K562 (cell line): Measurements from ENCODE around the gene PTPRU. TPM values are rescaled to one million over a fixed set of nuclear protein-coding genes. Genes with fewer than 3 reads are reported as not detected.
A peak's percentile ranks its signal among the peaks of the same experiment; 100 is the strongest.

Experiments used
- ATAC-seq: fragments of 200-7000 bp; cut with Tn5 transposase; 3 replicates; pipeline ENCODE4 v1.9.1; 2020; ENCODE audit warnings: moderate library complexity
- BruUV-seq: library from RNA; stranded (reverse); fragments of 400-500 nt; replicated peaks from 2 replicates; lab custom pipeline; 2021; lab: Mats Ljungman, UMichigan
- CTCF ChIA-PET: fragments of 300-600 bp; formaldehyde crosslinking; extraction: SDS; loops from one replicate; lab custom pipeline; 2021; ENCODE audit warnings: low intra/inter-chr PET ratio; lab: Yijun Ruan, JAX
- POLR2A ChIA-PET: fragments of 300-600, 350-650 bp; sonication (Branson Sonifier 250); formaldehyde crosslinking; extraction: SDS; loops from one replicate; lab custom pipeline; 2021; ENCODE audit warnings: antibody characterized with exemption, inconsistent platforms; lab: Yijun Ruan, JAX
- DNase-seq, 4 experiments: peaks; one replicate each; pipeline versions ENCODE4 v3.0.0 to v3.0.0-alpha.2; 2011 to 2018; ENCODE audit warnings: low spot score in 3 of 4, mixed read lengths in 3 of 4; ENCODE audit errors: extremely low read depth in 1 of 4
- FAIRE-seq: peaks from 2 replicates; lab custom pipeline; 2011; peaks lifted over from hg19 to GRCh38; lab: Jason Lieb, UNC
- H2AFZ ChIP-seq: 2 replicates; pipeline ENCODE4 v1.6.0; 2011; ENCODE audit warnings: low read depth, low read length, control low read depth, inconsistent platforms
- H3K27ac ChIP-seq: fragments of 200-600 bp; 3 replicates; pipeline ENCODE4 v1.8.0; 2011; ENCODE audit warnings: low read depth, mild to moderate bottlenecking, control low read depth, inconsistent platforms, low read length, moderate library complexity, mixed read lengths; ENCODE audit errors: extremely low read depth
- H3K27me3 ChIP-seq, 2 experiments: fragments of 300-600 bp in 1 of 2; 2 replicates in 1 of 2; 3 replicates in 1 of 2; pipeline versions ENCODE4 v1.6.0 to v1.8.0; 2011; ENCODE audit warnings: inconsistent platforms in 2 of 2, low read length in 2 of 2, mild to moderate bottlenecking in 1 of 2, mixed read lengths in 1 of 2, moderate library complexity in 1 of 2; ENCODE audit not compliant: control insufficient read depth in 2 of 2, insufficient read depth in 2 of 2
- H3K36me3 ChIP-seq: fragments of 300-600 bp; 3 replicates; pipeline ENCODE4 v1.8.0; 2011; ENCODE audit warnings: mild to moderate bottlenecking, low read length, inconsistent platforms; ENCODE audit not compliant: control insufficient read depth, insufficient read depth
- H3K4me1 ChIP-seq, 2 experiments: fragments of 200-600 bp in 1 of 2; replicated peaks in 1 of 2; 2 replicates in 1 of 2; 3 replicates in 1 of 2; pipeline versions ENCODE4 v1.5.1 to v1.8.0; 2011; ENCODE audit warnings: inconsistent platforms in 2 of 2, low read length in 2 of 2, mild to moderate bottlenecking in 1 of 2, mixed read lengths in 1 of 2, moderate library complexity in 1 of 2; ENCODE audit not compliant: control insufficient read depth in 2 of 2, insufficient read depth in 2 of 2
- H3K4me2 ChIP-seq: 2 replicates; pipeline ENCODE4 v1.6.1; 2011; ENCODE audit warnings: low read length, control low read depth, inconsistent platforms, mixed read lengths; ENCODE audit not compliant: insufficient read depth
- H3K4me3 ChIP-seq: fragments of 200-600 bp; sonication (generic), shearing (Covaris generic); 2 replicates; pipeline ENCODE4 v1.5.1; 2016; ENCODE audit warnings: control low read depth, inconsistent platforms
- H3K79me2 ChIP-seq: fragments of 200-600 bp; 3 replicates; pipeline ENCODE4 v1.8.0; 2011; ENCODE audit warnings: low read length, inconsistent platforms; ENCODE audit not compliant: control insufficient read depth, insufficient read depth
- H3K9ac ChIP-seq, 2 experiments: 2 replicates each; pipeline versions ENCODE4 v1.6.0 to v1.6.1; 2011; ENCODE audit warnings: low read depth in 2 of 2, low read length in 2 of 2, control low read depth in 1 of 2, inconsistent platforms in 1 of 2, mild to moderate bottlenecking in 1 of 2, mixed read lengths in 1 of 2; ENCODE audit not compliant: insufficient read depth in 1 of 2
- H3K9me1 ChIP-seq: one replicate; pipeline ENCODE4 v1.6.0; 2011; ENCODE audit warnings: inconsistent platforms, mild to moderate bottlenecking, low read length, moderate library complexity; ENCODE audit not compliant: control insufficient read depth, insufficient read depth
- H3K9me3 ChIP-seq: replicated peaks from 2 replicates; pipeline ENCODE4 v1.5.1; 2011; ENCODE audit warnings: low read depth, low read length, inconsistent platforms; ENCODE audit not compliant: control insufficient read depth, insufficient read depth
- H4K20me1 ChIP-seq: replicated peaks from 2 replicates; pipeline ENCODE4 v1.6.1; 2011; ENCODE audit warnings: low read length, inconsistent platforms, mixed read lengths; ENCODE audit not compliant: control insufficient read depth, insufficient read depth
- POLR2AphosphoS2 ChIP-seq: IDR thresholded peaks from 2 replicates; pipeline ENCODE4 v1.6.1; 2012; ENCODE audit warnings: low read length, improper control_type of control experiment
- RAD21 ChIP-seq, 2 experiments: fragments of 250-450 bp in 1 of 2; fragments of 450-650 bp in 1 of 2; sonication (Bioruptor Pico) in 1 of 2; formaldehyde crosslinking in 1 of 2; IDR thresholded peaks in 1 of 2; conservative IDR thresholded peaks in 1 of 2; 2 replicates each; pipeline versions ENCODE4 v1.4.0 to v1.8.0; 2020 to 2022; ENCODE audit warnings: mild to moderate bottlenecking in 2 of 2, moderate library complexity in 1 of 2
- WGBS: fragments of 100-300 bp; shearing (Covaris generic); methylation state at CpG from one replicate; pipeline ENCODE4 v1.1.6; 2016; ENCODE audit warnings: low coverage, mixed read lengths; ENCODE audit not compliant: insufficient coverage; ENCODE audit errors: missing lambda C conversion rate; 5-methylcytosine and 5-hydroxymethylcytosine counted together
- in situ Hi-C: fragments of 300-500 bp; cut with MboI; formaldehyde crosslinking; loops from 4 replicates; pipeline ENCODE4 v1.15.0; 2018; ENCODE audit warnings: inconsistent platforms, mixed read lengths
- intact Hi-C: fragments of 100-400 bp; cut with micrococcal nuclease; formaldehyde crosslinking; loops from 2 replicates; pipeline ENCODE4 v1.14.2; 2022
- polyA plus RNA-seq, 8 experiments: library from polyadenylated mRNA; depleted of rRNA in 4 of 8; stranded (reverse) in 5 of 8; unstranded in 3 of 8; fragments of >200 nt; fragmentation: Nextera tagmentation in 2 of 8; fragmentation: Illumina TruSeq in 1 of 8; extraction: Ambion mirVana in 2 of 8; extraction: Trizol in 1 of 8; gene quantifications; 2 replicates each; pipeline versions ENCODE4 v1.2.1 to v1.2.3, GENCODE V29; 2011 to 2014; ENCODE audit warnings: inconsistent platforms in 1 of 8, missing spikeins in 1 of 8
- total RNA-seq, 7 experiments: library from RNA; depleted of rRNA in 6 of 7; stranded (reverse); fragments of >200 nt in 6 of 7; fragmentation: Illumina TruSeq in 2 of 7; extraction: Trizol in 2 of 7; gene quantifications; 2 replicates each; pipeline versions ENCODE4 v1.2.1 to v1.2.3, GENCODE V29; 2011 to 2021; ENCODE audit warnings: low replicate concordance in 1 of 7
- TF ChIP-seq, protein P1 (sequence below), 3 experiments: IDR thresholded peaks in 2 of 3; conservative IDR thresholded peaks in 1 of 3; 2 replicates each; pipeline ENCODE4 v1.5.1; 2011 to 2012; ENCODE audit warnings: low read length in 3 of 3, mild to moderate bottlenecking in 3 of 3, control low read depth in 2 of 3, improper control_type of control experiment in 1 of 3, inconsistent platforms in 1 of 3, low read depth in 1 of 3, mixed read lengths in 1 of 3, moderate library complexity in 1 of 3; ENCODE audit not compliant: insufficient read depth in 2 of 3

Gene PTPRU
- total and polyA plus RNA-seq, 9 of the 15 experiments (the other 6 are each of a cell fraction or from before 2014, with no cell fraction given), result 0.01 to 2.9 (median 1.0) TPM

DNA sequence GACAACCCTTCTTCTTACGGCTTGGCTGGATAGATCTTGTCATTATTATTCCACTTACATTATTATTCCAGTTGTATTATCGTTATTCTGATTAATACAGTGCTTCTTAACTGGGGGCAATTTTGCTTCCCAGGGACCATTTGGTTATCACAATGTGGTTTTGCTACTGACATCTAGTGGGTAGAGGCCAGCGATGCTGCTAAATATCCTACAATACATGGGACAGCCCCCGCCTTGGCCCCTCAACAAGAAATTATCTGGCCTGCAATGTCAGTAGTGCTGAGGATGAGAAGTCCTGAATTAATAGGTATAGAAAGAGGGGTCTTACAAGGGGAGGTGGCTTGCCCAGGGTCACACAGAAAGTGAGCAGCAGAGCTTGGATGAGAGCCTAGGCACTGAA is 105.6 kb downstream of the PTPRU start:
- Histone ChIP-seq H3K4me1 (no peaks in the 10 kb centered on the region), H3K27ac (no peak overlapping the region), H3K9me3 (no peaks in the 10 kb centered on the region), H4K20me1 (no peaks in the 10 kb centered on the region; the same call in 1 of the 2 replicates), H2AFZ (no peak overlapping the region), H3K9me1 (no peaks in the 10 kb centered on the region), H3K4me2 (no peak overlapping the region), H3K27me3 (peaks cover 16 to 29% of the 10 kb centered on the region in 2 experiments; a peak in 4 of 5 replicates), H3K4me3 (no peak overlapping the region), H3K36me3 (no peaks in the 10 kb centered on the region), H3K79me2 (no peaks in the 10 kb centered on the region), H3K9ac (no peak overlapping the region)
- FAIRE-seq, result no peak
- BruUV-seq, result no TSS peak
- peak in 1 of 4 experiments; percentile 9 for DNase-seq
- ATAC-seq, result peak; percentile 56; the same call in 1 of the 3 replicates
- POLR2A ChIA-PET, result interaction anchor here (0.5 to 0.6 kb wide), 2 partner anchors 369 to 748 kb away, joined by 3 read pairs; no protein-coding TSS in a partner anchor
- in situ Hi-C loops, result no loop called here
- TF ChIP-seq, protein P1, sequence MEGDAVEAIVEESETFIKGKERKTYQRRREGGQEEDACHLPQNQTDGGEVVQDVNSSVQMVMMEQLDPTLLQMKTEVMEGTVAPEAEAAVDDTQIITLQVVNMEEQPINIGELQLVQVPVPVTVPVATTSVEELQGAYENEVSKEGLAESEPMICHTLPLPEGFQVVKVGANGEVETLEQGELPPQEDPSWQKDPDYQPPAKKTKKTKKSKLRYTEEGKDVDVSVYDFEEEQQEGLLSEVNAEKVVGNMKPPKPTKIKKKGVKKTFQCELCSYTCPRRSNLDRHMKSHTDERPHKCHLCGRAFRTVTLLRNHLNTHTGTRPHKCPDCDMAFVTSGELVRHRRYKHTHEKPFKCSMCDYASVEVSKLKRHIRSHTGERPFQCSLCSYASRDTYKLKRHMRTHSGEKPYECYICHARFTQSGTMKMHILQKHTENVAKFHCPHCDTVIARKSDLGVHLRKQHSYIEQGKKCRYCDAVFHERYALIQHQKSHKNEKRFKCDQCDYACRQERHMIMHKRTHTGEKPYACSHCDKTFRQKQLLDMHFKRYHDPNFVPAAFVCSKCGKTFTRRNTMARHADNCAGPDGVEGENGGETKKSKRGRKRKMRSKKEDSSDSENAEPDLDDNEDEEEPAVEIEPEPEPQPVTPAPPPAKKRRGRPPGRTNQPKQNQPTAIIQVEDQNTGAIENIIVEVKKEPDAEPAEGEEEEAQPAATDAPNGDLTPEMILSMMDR (IDR thresholded peaks at IDR 0.05 in 2 of 3, conservative IDR thresholded peaks at IDR 0.05 in 1 of 3; ENCODE audit: insufficient read depth in 2 of 3, low read depth in 1 of 3, low read length in 3 of 3), result peak in 2 of 3 experiments; percentile 20 to 45; a peak in 3 of 6 replicates
- TF ChIP-seq POLR2AphosphoS2, result no peak
- TF ChIP-seq RAD21 (CRISPR knock-in tag; conservative IDR thresholded peaks at IDR 0.05 in 1 of 2, IDR thresholded peaks at IDR 0.05 in 1 of 2), result peak in 1 of 2 experiments; percentile 35; a peak in 2 of 4 replicates
- CTCF ChIA-PET, result interaction anchor here (0.8 kb wide), 1 partner anchor 106 kb away, joined by 3 read pairs; no protein-coding TSS in a partner anchor
- 0% methylated on average over 4 of the region's 4 CpGs for WGBS
- intact Hi-C loops, result loop anchor here (5.0 kb wide), 1 partner anchor 70 kb away; no protein-coding TSS in a partner anchor
